ENCODE results near the gene CCDC107. TPM values are rescaled to one million over a fixed set of nuclear protein-coding genes. Genes with fewer than 3 reads are reported as not detected.

The CCDC107 gene
- total RNA-seq, 1 donor from 2014 or later: 11.0 TPM

- H3K4me1 ChIP-seq (ENCODE audit: control insufficient read depth in 3 of 3, insufficient read depth in 3 of 3, low read length in 3 of 3): peaks cover 5 to 15% (median 6%) of the 10 kb centered on the region in 3 donors
- no peaks in the 10 kb centered on the region for H3K9me3 ChIP-seq (ENCODE audit: control insufficient read depth in 3 of 3, low read length in 3 of 3)
- H3K9ac ChIP-seq (ENCODE audit: low read depth in 1 of 3, low read length in 3 of 3): peak overlapping the region in 1 of 3 donors; percentile 50
- H3K4me3 ChIP-seq (ENCODE audit: low read length in 3 of 3): peak overlapping the region in 1 of 3 donors; percentile 51
- H3K27me3 ChIP-seq (ENCODE audit: control insufficient read depth in 3 of 3, insufficient read depth in 3 of 3, low read length in 3 of 3): peaks cover 19 to 25% (median 21%) of the 10 kb centered on the region in 3 donors
- no peaks in the 10 kb centered on the region for H3K36me3 ChIP-seq (ENCODE audit: control insufficient read depth in 3 of 3, insufficient read depth in 3 of 3, low read length in 3 of 3)
- H3K27ac ChIP-seq (ENCODE audit: low read depth, low read length): no peak overlapping the region
Measured at GRCh38 chr9:35617548-35617947, 40.5 kb upstream of the CCDC107 start.

- no peak within 1 kb of the TSS for H3K27ac ChIP-seq (ENCODE audit: low read depth, low read length)
- peak within 1 kb of the TSS in 2 of 3 donors; percentile 50 to 71 for H3K9ac ChIP-seq (ENCODE audit: low read depth in 1 of 3, low read length in 3 of 3)
- H3K4me3 ChIP-seq (ENCODE audit: low read length in 3 of 3): peak within 1 kb of the TSS; percentile 48 to 65 (median 51)
- H3K36me3 ChIP-seq (ENCODE audit: control insufficient read depth in 3 of 3, insufficient read depth in 3 of 3, low read length in 3 of 3): no peaks in the 10 kb centered on the region
- peaks cover 5 to 15% (median 6%) of the 10 kb centered on the region in 3 donors for H3K4me1 ChIP-seq (ENCODE audit: control insufficient read depth in 3 of 3, insufficient read depth in 3 of 3, low read length in 3 of 3)
- peaks cover 19 to 25% (median 21%) of the 10 kb centered on the region in 3 donors for H3K27me3 ChIP-seq (ENCODE audit: control insufficient read depth in 3 of 3, insufficient read depth in 3 of 3, low read length in 3 of 3)
- no peaks in the 10 kb centered on the region for H3K9me3 ChIP-seq (ENCODE audit: control insufficient read depth in 3 of 3, low read length in 3 of 3)
Measured at GRCh38 chr9:35618325-35618727, 39.8 kb upstream of the CCDC107 start, which contains the start of gene CD72. Gene CD72 (minus strand): TSS chr9:35618413. CDS start chr9:35618303, 110 bp downstream.

GRCh38 chr9:35618854-35619799 lies 39.0 kb upstream of the CCDC107 start:
- no peak overlapping the region for H3K27ac ChIP-seq (ENCODE audit: low read depth, low read length)
- peak overlapping the region in 1 of 3 donors; percentile 33 for H3K9ac ChIP-seq (ENCODE audit: low read depth in 1 of 3, low read length in 3 of 3)

GRCh38 chr9:35619800-35620158 lies 38.3 kb upstream of the CCDC107 start:
- Histone ChIP-seq H3K36me3 (ENCODE audit: control insufficient read depth in 3 of 3, insufficient read depth in 3 of 3, low read length in 3 of 3) (no peaks in the 10 kb centered on the region), H3K27me3 (ENCODE audit: control insufficient read depth in 3 of 3, insufficient read depth in 3 of 3, low read length in 3 of 3) (peaks cover 19 to 25% (median 21%) of the 10 kb centered on the region in 3 donors), H3K9ac (ENCODE audit: low read depth in 1 of 3, low read length in 3 of 3) (peak overlapping the region in 1 of 3 donors; percentile 33), H3K4me1 (ENCODE audit: control insufficient read depth in 3 of 3, insufficient read depth in 3 of 3, low read length in 3 of 3) (peaks cover 5 to 15% (median 6%) of the 10 kb centered on the region in 3 donors), H3K27ac (ENCODE audit: low read depth, low read length) (no peak overlapping the region), H3K4me3 (ENCODE audit: low read length in 3 of 3) (no peak overlapping the region), H3K9me3 (ENCODE audit: control insufficient read depth in 3 of 3, low read length in 3 of 3) (no peaks in the 10 kb centered on the region)

More at GRCh38 chr9:35618854-35619799, 39.0 kb upstream of the CCDC107 start:
- Histone ChIP-seq H3K36me3 (ENCODE audit: control insufficient read depth in 3 of 3, insufficient read depth in 3 of 3, low read length in 3 of 3) (no peaks in the 10 kb centered on the region), H3K27me3 (ENCODE audit: control insufficient read depth in 3 of 3, insufficient read depth in 3 of 3, low read length in 3 of 3) (peaks cover 19 to 25% (median 21%) of the 10 kb centered on the region in 3 donors), H3K4me1 (ENCODE audit: control insufficient read depth in 3 of 3, insufficient read depth in 3 of 3, low read length in 3 of 3) (peaks cover 5 to 15% (median 6%) of the 10 kb centered on the region in 3 donors), H3K4me3 (ENCODE audit: low read length in 3 of 3) (no peak overlapping the region), H3K9me3 (ENCODE audit: control insufficient read depth in 3 of 3, low read length in 3 of 3) (no peaks in the 10 kb centered on the region)

GRCh38 chr9:35627575-35627974 lies 30.5 kb upstream of the CCDC107 start:
- H3K36me3 ChIP-seq (ENCODE audit: control insufficient read depth in 3 of 3, insufficient read depth in 3 of 3, low read length in 3 of 3): no peaks in the 10 kb centered on the region
- no peaks in the 10 kb centered on the region for H3K9me3 ChIP-seq (ENCODE audit: control insufficient read depth in 3 of 3, low read length in 3 of 3)
- H3K4me1 ChIP-seq (ENCODE audit: control insufficient read depth in 3 of 3, insufficient read depth in 3 of 3, low read length in 3 of 3): no peaks in the 10 kb centered on the region
- H3K9ac ChIP-seq (ENCODE audit: low read depth in 1 of 3, low read length in 3 of 3): no peak overlapping the region
- H3K27me3 ChIP-seq (ENCODE audit: control insufficient read depth in 3 of 3, insufficient read depth in 3 of 3, low read length in 3 of 3): no peaks in the 10 kb centered on the region
- H3K4me3 ChIP-seq (ENCODE audit: low read length in 3 of 3): no peak overlapping the region
- no peak overlapping the region for H3K27ac ChIP-seq (ENCODE audit: low read depth, low read length)

- H3K27ac ChIP-seq (ENCODE audit: low read depth, low read length): no peak overlapping the region
- H3K9ac ChIP-seq (ENCODE audit: low read depth in 1 of 3, low read length in 3 of 3): no peak overlapping the region
- H3K27me3 ChIP-seq (ENCODE audit: control insufficient read depth in 3 of 3, insufficient read depth in 3 of 3, low read length in 3 of 3): no peaks in the 10 kb centered on the region
- no peaks in the 10 kb centered on the region for H3K36me3 ChIP-seq (ENCODE audit: control insufficient read depth in 3 of 3, insufficient read depth in 3 of 3, low read length in 3 of 3)
- no peaks in the 10 kb centered on the region for H3K9me3 ChIP-seq (ENCODE audit: control insufficient read depth in 3 of 3, low read length in 3 of 3)
- H3K4me3 ChIP-seq (ENCODE audit: low read length in 3 of 3): no peak overlapping the region
- no peaks in the 10 kb centered on the region for H3K4me1 ChIP-seq (ENCODE audit: control insufficient read depth in 3 of 3, insufficient read depth in 3 of 3, low read length in 3 of 3)
Measured at GRCh38 chr9:35628389-35628991, 29.6 kb upstream of the CCDC107 start.

GRCh38 chr9:35629597-35629996 lies 28.5 kb upstream of the CCDC107 start:
- no peaks in the 10 kb centered on the region for H3K36me3 ChIP-seq (ENCODE audit: control insufficient read depth in 3 of 3, insufficient read depth in 3 of 3, low read length in 3 of 3)
- no peaks in the 10 kb centered on the region for H3K4me1 ChIP-seq (ENCODE audit: control insufficient read depth in 3 of 3, insufficient read depth in 3 of 3, low read length in 3 of 3)
- H3K27me3 ChIP-seq (ENCODE audit: control insufficient read depth in 3 of 3, insufficient read depth in 3 of 3, low read length in 3 of 3): no peaks in the 10 kb centered on the region
- no peaks in the 10 kb centered on the region for H3K9me3 ChIP-seq (ENCODE audit: control insufficient read depth in 3 of 3, low read length in 3 of 3)
- no peak overlapping the region for H3K27ac ChIP-seq (ENCODE audit: low read depth, low read length)
- H3K4me3 ChIP-seq (ENCODE audit: low read length in 3 of 3): no peak overlapping the region
- H3K9ac ChIP-seq (ENCODE audit: low read depth in 1 of 3, low read length in 3 of 3): no peak overlapping the region

GRCh38 chr9:35635730-35636129 lies 22.4 kb upstream of the CCDC107 start:
- no peaks in the 10 kb centered on the region for H3K9me3 ChIP-seq (ENCODE audit: control insufficient read depth in 3 of 3, low read length in 3 of 3)
- no peak overlapping the region for H3K4me3 ChIP-seq (ENCODE audit: low read length in 3 of 3)
- no peaks in the 10 kb centered on the region for H3K4me1 ChIP-seq (ENCODE audit: control insufficient read depth in 3 of 3, insufficient read depth in 3 of 3, low read length in 3 of 3)
- no peaks in the 10 kb centered on the region for H3K36me3 ChIP-seq (ENCODE audit: control insufficient read depth in 3 of 3, insufficient read depth in 3 of 3, low read length in 3 of 3)
- no peaks in the 10 kb centered on the region for H3K27me3 ChIP-seq (ENCODE audit: control insufficient read depth in 3 of 3, insufficient read depth in 3 of 3, low read length in 3 of 3)
- H3K27ac ChIP-seq (ENCODE audit: low read depth, low read length): no peak overlapping the region
- H3K9ac ChIP-seq (ENCODE audit: low read depth in 1 of 3, low read length in 3 of 3): no peak overlapping the region

- Histone ChIP-seq H3K4me3 (ENCODE audit: low read length in 3 of 3) (no peak overlapping the region), H3K9ac (ENCODE audit: low read depth in 1 of 3, low read length in 3 of 3) (no peak overlapping the region), H3K27me3 (ENCODE audit: control insufficient read depth in 3 of 3, insufficient read depth in 3 of 3, low read length in 3 of 3) (no peaks in the 10 kb centered on the region), H3K27ac (ENCODE audit: low read depth, low read length) (peak overlapping the region; percentile 30), H3K4me1 (ENCODE audit: control insufficient read depth in 3 of 3, insufficient read depth in 3 of 3, low read length in 3 of 3) (no peaks in the 10 kb centered on the region), H3K36me3 (ENCODE audit: control insufficient read depth in 3 of 3, insufficient read depth in 3 of 3, low read length in 3 of 3) (no peaks in the 10 kb centered on the region), H3K9me3 (ENCODE audit: control insufficient read depth in 3 of 3, low read length in 3 of 3) (no peaks in the 10 kb centered on the region)
Measured at GRCh38 chr9:35636135-35636876, 21.8 kb upstream of the CCDC107 start.

All from skeletal muscle tissue (tissue), 4 donors.